ENCODE measurements around the gene PDS5A. TPM values are rescaled to one million over a fixed set of nuclear protein-coding genes. Genes with fewer than 3 reads are reported as not detected.
A peak's percentile ranks its signal among the peaks of the same experiment; 100 is the strongest.
"Not testable (repeated sequence)": the region's sequence is repeated elsewhere in the genome, so short reads cannot be mapped to it uniquely, and the experiment has no call there.

Gene PDS5A
- total RNA-seq, 1 donor = 35.0 TPM

DNA sequence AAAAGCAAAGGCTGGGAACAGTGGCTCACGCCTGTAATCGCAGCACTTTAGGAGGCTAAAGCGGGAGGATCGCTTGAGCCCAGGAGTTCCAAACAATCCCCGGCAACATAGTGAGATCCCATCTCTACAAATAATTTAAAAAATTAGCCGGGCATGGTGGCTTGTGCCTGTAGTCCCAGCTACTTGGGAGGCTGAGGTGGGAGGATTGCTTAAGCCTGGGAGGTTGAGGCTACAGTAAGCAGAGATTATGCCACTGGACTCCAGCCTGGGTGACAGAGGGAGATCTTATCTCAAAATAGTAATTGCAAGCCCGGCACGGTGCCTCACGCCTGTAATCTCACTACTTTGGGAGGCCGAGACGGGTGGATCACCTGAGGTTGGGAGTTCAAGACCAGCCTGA lies 139.3 kb downstream of the PDS5A start:
- DNase-seq (ENCODE audit: low read depth in 2 of 3, low spot score in 2 of 3) = not testable (repeated sequence)

DNA sequence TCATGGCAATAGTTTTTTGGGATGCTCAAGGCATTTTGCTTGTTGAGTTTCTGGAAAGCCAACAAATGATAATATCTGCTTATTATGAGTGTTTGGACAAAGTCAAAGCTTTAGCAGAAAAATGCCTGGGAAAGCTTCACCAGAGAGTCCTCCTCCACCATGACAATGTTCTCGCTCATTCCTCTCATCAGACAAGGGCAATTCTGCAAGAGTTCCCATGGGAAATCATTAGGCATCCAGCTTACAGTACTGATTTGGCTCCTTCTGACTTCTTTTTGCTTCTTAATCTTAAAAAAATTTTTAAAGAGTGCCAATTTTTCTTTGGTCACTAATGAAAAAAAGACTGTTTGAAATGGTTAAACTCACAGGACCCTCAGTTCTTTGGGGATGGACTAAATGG lies 143.4 kb downstream of the PDS5A start:
- DNase-seq (ENCODE audit: low read depth in 2 of 3, low spot score in 2 of 3) = no peak

- DNase-seq (ENCODE audit: low read depth in 2 of 3, low spot score in 2 of 3) = no peak
Observed at GRCh38 chr4:39825741-39826231, 151.9 kb downstream of the PDS5A start.

- DNase-seq (ENCODE audit: low read depth in 2 of 3, low spot score in 2 of 3) = peak in 1 of 3 donors; percentile 37
Observed at GRCh38 chr4:39825090-39825489, 152.6 kb downstream of the PDS5A start.

GRCh38 chr4:39823191-39823590 lies 154.5 kb downstream of the PDS5A start:
- DNase-seq (ENCODE audit: low read depth in 2 of 3, low spot score in 2 of 3) = no peak

GRCh38 chr4:39822662-39823061 lies 155.0 kb downstream of the PDS5A start:
- no peak for DNase-seq (ENCODE audit: low read depth in 2 of 3, low spot score in 2 of 3)

GRCh38 chr4:39821951-39822350 lies 155.8 kb downstream of the PDS5A start:
- no peak for DNase-seq (ENCODE audit: low read depth in 2 of 3, low spot score in 2 of 3)

DNA sequence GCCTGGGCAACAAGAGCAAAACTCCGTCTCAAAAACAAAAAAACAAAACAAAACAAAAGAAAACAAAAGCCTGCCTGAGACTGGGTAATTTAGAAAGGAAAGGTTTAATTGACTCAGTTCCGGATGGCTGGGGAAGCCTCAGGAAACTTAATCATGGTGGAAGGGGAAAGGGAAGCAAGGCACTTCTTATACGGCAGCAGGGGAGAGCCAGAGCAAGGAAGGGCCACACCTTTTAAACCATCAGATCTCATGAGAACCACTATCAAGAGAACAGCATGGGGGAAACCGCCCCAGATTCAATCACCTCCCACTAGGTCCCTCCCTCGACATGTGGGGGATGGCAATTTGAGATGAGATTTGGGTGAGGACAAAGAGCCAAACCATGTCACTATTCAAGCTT lies 157.5 kb downstream of the PDS5A start:
- no peak for DNase-seq (ENCODE audit: low read depth in 2 of 3, low spot score in 2 of 3)

GRCh38 chr4:39818646-39819045 lies 159.1 kb downstream of the PDS5A start:
- DNase-seq (ENCODE audit: low read depth in 2 of 3, low spot score in 2 of 3) = no peak

GRCh38 chr4:39814403-39815185 lies 163.1 kb downstream of the PDS5A start:
- peak in 1 of 3 donors; percentile 42 for DNase-seq (ENCODE audit: low read depth in 2 of 3, low spot score in 2 of 3)

DNA sequence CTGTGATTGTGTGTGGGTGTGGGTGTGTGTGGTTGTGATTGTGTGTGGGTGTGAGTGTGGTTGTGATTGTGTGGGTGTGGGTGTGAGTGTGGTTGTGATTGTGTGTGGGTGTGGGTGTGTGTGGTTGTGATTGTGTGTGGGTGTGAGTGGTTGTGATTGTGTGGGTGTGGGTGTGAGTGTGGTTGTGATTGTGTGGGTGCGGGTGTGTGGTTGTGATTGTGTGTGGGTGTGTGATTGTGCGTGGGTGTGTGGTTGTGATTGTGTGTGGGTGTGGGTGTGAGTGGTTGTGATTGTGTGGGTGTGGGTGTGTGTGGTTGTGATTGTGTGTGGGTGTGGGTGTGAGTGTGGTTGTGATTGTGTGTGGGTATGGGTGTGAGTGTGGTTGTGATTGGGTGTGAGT lies 163.9 kb downstream of the PDS5A start:
- DNase-seq (ENCODE audit: low read depth in 2 of 3, low spot score in 2 of 3) = not testable (repeated sequence)

DNA sequence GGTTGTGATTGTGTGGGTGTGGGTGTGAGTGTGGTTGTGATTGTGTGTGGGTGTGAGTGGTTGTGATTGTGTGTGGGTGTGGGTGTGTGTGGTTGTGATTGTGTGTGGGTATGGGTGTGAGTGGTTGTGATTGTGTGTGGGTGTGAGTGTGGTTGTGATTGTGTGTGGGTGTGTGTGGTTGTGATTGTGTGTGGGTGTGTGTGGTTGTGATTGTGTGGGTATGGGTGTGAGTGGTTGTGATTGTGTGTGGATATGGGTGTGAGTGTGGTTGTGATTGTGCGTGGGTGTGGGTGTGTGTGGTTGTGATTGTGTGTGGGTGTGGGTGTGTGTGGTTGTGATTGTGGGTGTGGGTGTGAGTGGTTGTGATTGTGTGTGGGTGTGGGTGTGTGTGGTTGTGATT lies 164.7 kb downstream of the PDS5A start:
- not testable (repeated sequence) for DNase-seq (ENCODE audit: low read depth in 2 of 3, low spot score in 2 of 3)

DNA sequence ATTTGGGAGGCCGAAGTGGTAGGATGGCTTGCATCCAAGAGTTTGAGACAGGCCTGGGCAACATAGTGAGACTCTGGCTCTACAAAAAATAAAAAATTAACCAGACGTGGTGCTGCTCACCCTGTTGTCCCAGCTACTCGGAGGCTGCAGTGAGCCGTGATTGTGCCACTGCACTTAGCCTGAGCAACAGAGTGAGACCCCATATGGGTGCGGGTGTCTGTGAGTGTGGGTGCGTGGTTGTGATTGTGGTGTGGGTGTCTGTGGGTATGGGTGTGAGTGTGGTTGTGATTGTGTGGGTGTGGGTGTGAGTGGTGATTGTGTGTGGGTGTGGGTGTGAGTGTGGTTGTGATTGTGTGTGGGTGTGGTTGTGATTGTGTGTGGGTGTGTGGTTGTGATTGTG lies 165.2 kb downstream of the PDS5A start:
- DNase-seq (ENCODE audit: low read depth in 2 of 3, low spot score in 2 of 3) = peak in 1 of 3 donors; percentile 56

DNA sequence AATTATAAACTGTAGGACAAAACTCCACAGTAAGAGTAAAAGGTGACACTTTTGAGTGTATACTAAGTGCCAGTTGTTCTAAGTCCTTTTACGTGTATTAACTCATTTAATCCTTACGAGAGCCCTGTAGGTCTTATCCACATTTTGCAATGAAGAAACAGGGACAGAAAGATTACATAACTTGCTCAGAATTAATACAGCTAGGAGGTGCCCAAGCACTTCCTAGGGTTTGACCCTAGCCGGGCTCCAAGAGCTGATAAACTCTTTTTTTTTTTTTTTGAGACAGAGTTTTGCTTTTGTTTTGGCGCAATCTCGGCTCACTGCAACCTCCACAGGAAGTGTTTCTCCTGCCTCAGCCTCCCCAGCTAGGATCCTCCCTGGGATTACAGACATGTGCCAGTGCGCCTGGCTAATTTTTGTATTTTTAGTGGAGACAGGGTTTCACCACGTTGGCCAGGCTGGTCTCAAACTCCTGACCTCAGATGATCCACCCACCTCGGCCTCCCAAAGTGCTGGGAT lies 169.4 kb downstream of the PDS5A start:
- no peak for DNase-seq (ENCODE audit: low read depth in 2 of 3, low spot score in 2 of 3)

- no peak for DNase-seq (ENCODE audit: low read depth in 2 of 3, low spot score in 2 of 3)
Observed at GRCh38 chr4:39802005-39802404, 175.7 kb downstream of the PDS5A start.

GRCh38 chr4:39792976-39793375 lies 184.7 kb downstream of the PDS5A start:
- not testable (repeated sequence) for DNase-seq (ENCODE audit: low read depth in 2 of 3, low spot score in 2 of 3)

DNA sequence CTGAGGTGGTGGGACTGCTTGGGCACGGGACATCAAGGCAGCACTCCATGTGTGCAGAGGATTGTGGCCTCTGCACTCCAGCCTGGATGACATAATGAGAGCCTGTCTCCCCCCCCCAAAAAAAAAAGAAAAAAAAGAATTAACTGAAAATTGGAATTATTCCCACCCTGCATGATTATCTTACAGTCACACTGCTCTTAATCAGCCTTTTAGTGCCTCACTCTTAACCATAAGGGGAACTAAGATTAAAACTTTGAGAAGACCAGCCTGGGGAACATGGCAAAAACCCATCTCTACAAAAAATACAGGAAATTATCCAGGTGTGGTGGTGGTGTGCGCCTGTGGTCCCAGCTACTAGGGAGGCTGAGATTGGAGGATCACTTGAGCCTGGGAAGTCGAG lies 185.2 kb downstream of the PDS5A start:
- DNase-seq (ENCODE audit: low read depth in 2 of 3, low spot score in 2 of 3) = peak in 2 of 3 donors; percentile 28 to 52

GRCh38 chr4:39792128-39792527 lies 185.6 kb downstream of the PDS5A start:
- DNase-seq (ENCODE audit: low read depth in 2 of 3, low spot score in 2 of 3) = no peak

DNA sequence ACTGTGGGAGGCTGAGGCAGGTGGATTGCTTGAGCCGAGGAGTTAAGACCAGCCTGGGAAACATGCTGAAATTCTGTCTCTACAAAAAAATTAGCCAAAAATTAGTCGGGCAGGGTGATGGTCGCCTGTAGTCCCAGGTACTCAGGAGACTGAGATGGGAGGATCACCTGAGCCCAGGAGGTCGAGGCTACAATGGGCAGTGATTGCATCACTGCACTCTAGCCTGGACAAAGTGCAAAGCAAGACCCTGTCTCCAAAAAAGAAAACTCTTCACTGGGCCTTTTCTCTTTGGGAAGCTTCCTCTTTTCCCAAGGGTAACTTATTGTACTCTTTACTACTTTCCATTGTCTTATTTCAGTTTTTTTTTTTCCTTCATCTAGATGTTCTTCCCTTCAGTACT lies 190.9 kb downstream of the PDS5A start:
- DNase-seq (ENCODE audit: low read depth in 2 of 3, low spot score in 2 of 3) = no peak

- DNase-seq (ENCODE audit: low read depth in 2 of 3, low spot score in 2 of 3) = no peak
Observed at GRCh38 chr4:39785083-39785482, 192.6 kb downstream of the PDS5A start.

GRCh38 chr4:39781988-39782387 lies 195.7 kb downstream of the PDS5A start:
- not testable (repeated sequence) for DNase-seq (ENCODE audit: low read depth in 2 of 3, low spot score in 2 of 3)

Measured in hematopoietic multipotent progenitor cell (in vitro differentiated cells).